Measurements from ENCODE around the gene NTSR1. TPM values are rescaled to one million over a fixed set of nuclear protein-coding genes. Genes with fewer than 3 reads are reported as not detected.

The NTSR1 gene
- total RNA-seq, 1 experiment from 2014 or later = 0.98 TPM

GRCh38 chr20:62737271-62737811, 28.7 kb downstream of the NTSR1 start:
- intact Hi-C loops (cut with micrococcal nuclease; ENCODE audit: unreplicated experiment) = no loop called here
- Histone ChIP-seq H3K4me2 (no peak overlapping the region), H4K20me1 (ENCODE audit: insufficient read depth) (no peaks in the 10 kb centered on the region), H3K27me3 (ENCODE audit: insufficient read depth, low read depth) (no peaks in the 10 kb centered on the region), H3K9me2 (ENCODE audit: insufficient read depth) (no peaks in the 10 kb centered on the region), H3K4me1 (replicated peaks; ENCODE audit: insufficient read depth) (peaks cover 36% of the 10 kb centered on the region), H3F3A (ENCODE audit: insufficient read depth, low read depth) (peaks cover 26% of the 10 kb centered on the region), H3K4me3 (no peak overlapping the region), H3K79me2 (ENCODE audit: low read depth) (no peaks in the 10 kb centered on the region), H3K27ac (no peak overlapping the region), H2AFZ (no peak overlapping the region), H3K36me3 (ENCODE audit: low read depth) (no peaks in the 10 kb centered on the region), H3K9me3 (ENCODE audit: insufficient read depth, low read depth) (no peaks in the 10 kb centered on the region)
- BruUV-seq (replicated peaks) = no TSS peak
- TF ChIP-seq EZH2 (IDR thresholded peaks at IDR 0.05; ENCODE audit: low read depth) (no peak), CTCF (conservative IDR thresholded peaks at IDR 0.05) (no peak)
- CTCF ChIA-PET = interaction anchor here (0.6 kb wide), 1 partner anchor 259 kb away, joined by 4 read pairs; no protein-coding TSS in a partner anchor
- DNase-seq = peak in 1 of 2 experiments; percentile 31
- POLR2A ChIA-PET (ENCODE audit: unreplicated experiment) = no interaction called here

- Histone ChIP-seq H3K4me1 (replicated peaks; ENCODE audit: insufficient read depth) (peaks cover 36% of the 10 kb centered on the region), H3K9me3 (ENCODE audit: insufficient read depth, low read depth) (no peaks in the 10 kb centered on the region), H2AFZ (no peak overlapping the region), H3K36me3 (ENCODE audit: low read depth) (no peaks in the 10 kb centered on the region), H3K27me3 (ENCODE audit: insufficient read depth, low read depth) (no peaks in the 10 kb centered on the region), H3K9me2 (ENCODE audit: insufficient read depth) (no peaks in the 10 kb centered on the region), H3K79me2 (ENCODE audit: low read depth) (no peaks in the 10 kb centered on the region), H3K27ac (peak overlapping the region; percentile 86; the same call in 1 of the 2 replicates), H3K4me3 (no peak overlapping the region), H4K20me1 (ENCODE audit: insufficient read depth) (no peaks in the 10 kb centered on the region), H3K4me2 (peak overlapping the region; percentile 80; the same call in 1 of the 2 replicates), H3F3A (ENCODE audit: insufficient read depth, low read depth) (peaks cover 26% of the 10 kb centered on the region)
- ChIA-PET CTCF (interaction anchor here (0.6 kb wide), 1 partner anchor 258 kb away, joined by 4 read pairs; no protein-coding TSS in a partner anchor), POLR2A (ENCODE audit: unreplicated experiment) (interaction anchor here (0.7 kb wide), 1 partner anchor 11 kb away, joined by 3 read pairs; no protein-coding TSS in a partner anchor)
- no peak for DNase-seq
- BruUV-seq (replicated peaks) = no TSS peak
- intact Hi-C loops (cut with micrococcal nuclease; ENCODE audit: unreplicated experiment) = loop anchor here (2.0 kb wide), 1 partner anchor 53 kb away; no protein-coding TSS in a partner anchor
- TF ChIP-seq EZH2 (IDR thresholded peaks at IDR 0.05; ENCODE audit: low read depth) = no peak
- no peak for TF ChIP-seq CTCF (conservative IDR thresholded peaks at IDR 0.05)
These were observed 29.6 kb downstream of the NTSR1 start for GRCh38 chr20:62738025-62738881.

- DNase-seq = no peak
- Histone ChIP-seq H3K9me3 (ENCODE audit: insufficient read depth, low read depth) (no peaks in the 10 kb centered on the region), H3K4me2 (peak overlapping the region; percentile 80), H3K9me2 (ENCODE audit: insufficient read depth) (no peaks in the 10 kb centered on the region), H3K27me3 (ENCODE audit: insufficient read depth, low read depth) (no peaks in the 10 kb centered on the region), H3F3A (ENCODE audit: insufficient read depth, low read depth) (peaks cover 26% of the 10 kb centered on the region), H3K4me3 (no peak overlapping the region), H3K4me1 (replicated peaks; ENCODE audit: insufficient read depth) (peaks cover 36% of the 10 kb centered on the region), H4K20me1 (ENCODE audit: insufficient read depth) (no peaks in the 10 kb centered on the region), H3K36me3 (ENCODE audit: low read depth) (no peaks in the 10 kb centered on the region), H3K27ac (peak overlapping the region; percentile 86), H2AFZ (no peak overlapping the region), H3K79me2 (ENCODE audit: low read depth) (no peaks in the 10 kb centered on the region)
- ChIA-PET CTCF (no interaction called here), POLR2A (ENCODE audit: unreplicated experiment) (interaction anchor here (0.7 kb wide), 1 partner anchor 12 kb away, joined by 3 read pairs; no protein-coding TSS in a partner anchor)
- TF ChIP-seq EZH2 (IDR thresholded peaks at IDR 0.05; ENCODE audit: low read depth) (no peak), CTCF (conservative IDR thresholded peaks at IDR 0.05) (no peak)
- BruUV-seq (replicated peaks) = no TSS peak
- intact Hi-C loops (cut with micrococcal nuclease; ENCODE audit: unreplicated experiment) = loop anchor here (2.0 kb wide), 1 partner anchor 52 kb away; no protein-coding TSS in a partner anchor
These were observed 30.4 kb downstream of the NTSR1 start for GRCh38 chr20:62739067-62739466.

Measured in PC-9 (cell line).